Memory B cell (primary cell): ENCODE measurements around the gene ZFP92.
"Not testable (repeated sequence)": the region's sequence is repeated elsewhere in the genome, so short reads cannot be mapped to it uniquely, and the experiment has no call there.

Experiments used
- ATAC-seq: fragments of 150-1000 bp; cut with Tn5 transposase; 2 replicates; pipeline ENCODE4 v1.10.0; 2021; ENCODE audit warnings: low read depth, mild to moderate bottlenecking, moderate library complexity
- DNase-seq, 2 donors: peaks; one replicate each; pipeline ENCODE4 v3.0.0; 2022; ENCODE audit warnings: low spot score in 2 of 2
- H3K27ac Mint-ChIP-seq: one replicate; pipeline ENCODE4 v1.8.0; 2022; ENCODE audit warnings: mild to moderate bottlenecking, moderate library complexity, mixed read lengths
- H3K27me3 Mint-ChIP-seq: one replicate; pipeline ENCODE4 v1.8.0; 2022; ENCODE audit warnings: mixed read lengths
- H3K36me3 Mint-ChIP-seq: one replicate; pipeline ENCODE4 v1.8.0; 2022; ENCODE audit warnings: mild to moderate bottlenecking, mixed read lengths
- H3K4me1 Mint-ChIP-seq: one replicate; pipeline ENCODE4 v1.8.0; 2022; ENCODE audit warnings: mixed read lengths
- H3K4me3 Mint-ChIP-seq: one replicate; pipeline ENCODE4 v1.8.0; 2022; ENCODE audit warnings: mild to moderate bottlenecking, moderate library complexity, mixed read lengths
- H3K9me3 Mint-ChIP-seq: one replicate; pipeline ENCODE4 v1.8.0; 2022; ENCODE audit warnings: mixed read lengths

Gene ZFP92

DNA sequence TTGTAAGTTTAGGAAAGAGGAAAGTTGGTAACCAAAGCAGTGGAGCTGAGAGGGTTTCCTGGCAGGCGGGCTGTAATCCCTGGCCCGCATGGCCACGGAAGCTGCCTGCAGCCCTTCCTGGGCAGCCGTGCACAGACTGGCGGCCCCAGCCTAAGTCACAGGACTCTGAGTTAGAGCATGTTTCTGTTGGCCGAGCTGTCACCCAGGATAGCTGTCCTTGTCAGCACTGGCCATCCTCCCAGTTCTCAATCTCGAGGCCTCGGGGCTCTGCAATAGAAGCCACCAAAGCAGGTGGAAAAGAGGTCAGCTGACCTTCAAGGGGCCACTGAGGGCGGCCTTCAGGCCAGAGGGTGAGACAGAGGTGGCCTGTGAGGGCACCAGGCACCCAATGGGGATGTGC, 30.6 kb upstream of the ZFP92 start:
- H3K4me1 Mint-ChIP-seq, result no peaks in the 10 kb centered on the region
- no peak overlapping the region for H3K4me3 Mint-ChIP-seq
- no peak for DNase-seq
- H3K36me3 Mint-ChIP-seq, result no peaks in the 10 kb centered on the region
- H3K27ac Mint-ChIP-seq, result no peak overlapping the region
- H3K27me3 Mint-ChIP-seq, result peaks cover 1% of the 10 kb centered on the region
- ATAC-seq, result no peak
- no peaks in the 10 kb centered on the region for H3K9me3 Mint-ChIP-seq

DNA sequence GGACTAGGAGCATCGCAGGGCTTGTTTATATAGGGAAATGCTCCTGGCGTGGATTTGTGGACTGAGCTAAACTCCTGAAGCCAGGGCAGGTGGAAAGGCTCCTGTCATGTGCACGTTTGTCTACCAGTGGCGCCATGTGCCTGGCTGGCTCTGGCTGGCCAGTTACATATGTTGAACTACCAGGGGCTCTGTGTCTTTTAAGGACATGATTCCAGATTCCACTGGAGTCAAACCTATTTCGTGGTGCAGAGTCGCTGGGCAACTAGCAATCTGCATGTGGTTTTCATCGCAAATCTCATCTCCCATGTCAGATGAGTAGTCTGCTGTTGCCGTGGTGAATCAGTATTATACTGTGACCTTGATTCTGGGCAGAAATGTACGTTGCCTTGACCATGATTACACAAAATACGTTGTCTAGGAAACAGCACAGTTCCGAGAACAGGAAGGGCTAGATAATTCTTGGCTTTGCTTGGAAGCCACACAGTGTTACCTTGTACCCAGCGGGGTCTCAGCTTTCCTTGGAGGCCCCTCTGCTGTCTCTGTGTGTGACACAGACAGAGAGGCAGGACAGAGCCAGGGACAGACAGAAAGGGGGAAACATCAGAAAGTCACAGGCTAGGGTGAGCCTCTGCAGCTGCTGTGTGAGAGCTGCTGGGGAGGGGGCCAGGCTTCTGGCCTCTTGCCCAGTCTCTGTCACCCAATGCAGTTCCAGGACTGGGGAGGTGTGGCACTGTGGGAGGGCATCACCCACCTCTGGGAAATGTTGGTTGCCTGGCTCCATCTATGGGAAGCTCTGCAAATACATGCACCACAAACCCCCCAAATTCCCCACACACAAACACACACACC, 29.4 kb upstream of the ZFP92 start:
- H3K27ac Mint-ChIP-seq, result no peak overlapping the region
- H3K27me3 Mint-ChIP-seq, result no peaks in the 10 kb centered on the region
- no peaks in the 10 kb centered on the region for H3K9me3 Mint-ChIP-seq
- no peak overlapping the region for H3K4me3 Mint-ChIP-seq
- DNase-seq (no peak), ATAC-seq (peak; percentile 34)
- no peaks in the 10 kb centered on the region for H3K4me1 Mint-ChIP-seq
- no peaks in the 10 kb centered on the region for H3K36me3 Mint-ChIP-seq

DNA sequence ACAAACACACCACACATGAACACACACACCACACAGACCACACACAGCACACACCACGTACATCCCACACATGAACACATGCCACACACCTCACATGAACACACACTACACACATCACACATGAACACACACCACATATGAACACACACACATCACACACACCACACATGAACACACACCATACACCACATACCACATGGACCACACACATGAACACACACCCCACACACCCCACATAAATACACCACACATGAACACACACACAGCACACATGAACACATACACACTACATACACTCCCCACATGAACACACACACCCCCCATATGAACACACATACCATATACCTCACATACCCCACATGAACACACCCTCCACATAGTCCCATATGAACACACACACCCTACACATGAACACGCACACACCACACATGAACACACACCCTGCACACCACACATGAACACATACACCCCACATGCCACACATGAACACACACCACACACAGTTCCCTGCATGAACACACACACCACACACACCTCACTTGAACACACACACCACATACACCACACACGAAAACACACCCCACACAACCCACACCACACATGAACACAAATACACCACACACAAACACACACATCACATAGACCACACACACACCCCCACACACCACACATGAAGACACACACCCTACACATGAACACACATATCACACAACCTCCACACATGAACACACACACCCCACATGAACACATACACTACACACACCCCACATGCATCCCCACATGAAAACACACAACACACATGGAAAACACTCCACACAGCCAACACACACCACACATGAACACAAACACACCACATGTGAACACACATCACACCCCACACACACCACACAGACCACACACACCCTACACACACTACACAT, 28.4 kb upstream of the ZFP92 start:
- H3K27me3 Mint-ChIP-seq, result no peaks in the 10 kb centered on the region
- no peaks in the 10 kb centered on the region for H3K9me3 Mint-ChIP-seq
- no peaks in the 10 kb centered on the region for H3K36me3 Mint-ChIP-seq
- H3K4me1 Mint-ChIP-seq, result no peaks in the 10 kb centered on the region
- H3K4me3 Mint-ChIP-seq, result no peak overlapping the region
- no peak for ATAC-seq
- H3K27ac Mint-ChIP-seq, result no peak overlapping the region
- no peak for DNase-seq

DNA sequence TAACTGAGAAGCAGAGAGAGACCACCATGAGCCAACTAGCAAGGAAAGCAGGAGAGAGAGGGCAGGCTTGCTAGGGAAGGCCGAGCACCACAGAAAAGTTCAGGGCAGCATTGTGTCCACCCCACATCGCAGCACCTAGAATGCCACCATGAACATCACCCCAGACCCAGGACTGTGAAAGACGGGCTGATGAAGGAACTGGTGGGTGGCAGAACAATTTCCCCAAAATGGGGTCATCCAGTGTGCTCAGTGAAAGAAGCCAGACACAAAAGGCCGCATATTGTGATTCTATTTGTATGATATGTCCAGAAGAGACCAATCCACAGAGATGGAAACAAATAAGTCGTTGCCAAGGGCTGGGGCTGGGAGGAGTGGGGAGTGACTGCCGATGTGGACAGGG, 26.9 kb upstream of the ZFP92 start:
- DNase-seq, result no peak
- Mint-ChIP-seq H3K4me3 (no peak overlapping the region), H3K9me3 (no peaks in the 10 kb centered on the region), H3K27ac (no peak overlapping the region), H3K36me3 (no peaks in the 10 kb centered on the region), H3K4me1 (no peaks in the 10 kb centered on the region), H3K27me3 (no peaks in the 10 kb centered on the region)
- ATAC-seq, result no peak

DNA sequence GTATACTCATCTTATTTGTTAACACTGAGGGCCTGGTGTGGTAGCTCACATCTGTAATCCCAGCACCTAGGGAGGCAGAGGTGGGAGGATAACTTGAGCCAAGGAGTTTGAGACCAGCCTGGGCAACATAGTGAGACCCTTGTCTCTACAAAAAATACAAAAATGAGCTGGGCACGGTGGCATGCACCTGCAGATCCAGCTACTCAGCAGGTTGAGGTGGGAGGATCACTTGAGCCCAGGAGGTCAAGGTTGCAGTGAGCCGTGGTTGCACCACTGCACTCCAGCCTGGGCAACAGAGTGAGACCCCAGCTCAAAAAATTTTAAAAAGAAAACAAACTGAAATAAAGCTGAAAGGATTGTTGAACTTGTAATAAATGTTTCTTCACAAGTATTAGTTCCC, 26.3 kb upstream of the ZFP92 start:
- not testable (repeated sequence) for H3K27me3 Mint-ChIP-seq, H3K36me3 Mint-ChIP-seq, ATAC-seq, H3K9me3 Mint-ChIP-seq, H3K27ac Mint-ChIP-seq, H3K4me1 Mint-ChIP-seq, DNase-seq, H3K4me3 Mint-ChIP-seq

DNA sequence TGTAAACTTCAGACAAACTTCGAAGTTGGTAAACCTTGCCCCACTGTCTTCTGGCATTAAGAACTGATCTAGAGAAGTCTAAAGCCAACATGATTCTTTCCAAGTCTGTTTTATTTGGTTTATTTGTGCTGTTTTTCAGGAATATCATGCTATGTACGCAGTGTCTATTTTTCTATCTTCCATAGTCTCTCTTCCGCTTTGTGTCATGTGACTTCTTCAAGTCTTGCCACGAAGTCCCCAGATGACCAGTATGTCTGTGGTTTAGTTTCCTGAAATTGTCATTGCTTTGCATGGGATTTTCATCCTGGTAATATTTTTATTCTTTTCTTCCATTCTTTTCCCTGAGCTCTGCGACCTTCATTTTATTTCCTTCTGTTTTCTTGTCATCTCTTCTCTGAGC, 25.2 kb upstream of the ZFP92 start:
- DNase-seq (no peak), ATAC-seq (no peak)
- Mint-ChIP-seq H3K9me3 (no peaks in the 10 kb centered on the region), H3K4me3 (no peak overlapping the region), H3K27me3 (no peaks in the 10 kb centered on the region), H3K4me1 (no peaks in the 10 kb centered on the region), H3K36me3 (no peaks in the 10 kb centered on the region), H3K27ac (no peak overlapping the region)

DNA sequence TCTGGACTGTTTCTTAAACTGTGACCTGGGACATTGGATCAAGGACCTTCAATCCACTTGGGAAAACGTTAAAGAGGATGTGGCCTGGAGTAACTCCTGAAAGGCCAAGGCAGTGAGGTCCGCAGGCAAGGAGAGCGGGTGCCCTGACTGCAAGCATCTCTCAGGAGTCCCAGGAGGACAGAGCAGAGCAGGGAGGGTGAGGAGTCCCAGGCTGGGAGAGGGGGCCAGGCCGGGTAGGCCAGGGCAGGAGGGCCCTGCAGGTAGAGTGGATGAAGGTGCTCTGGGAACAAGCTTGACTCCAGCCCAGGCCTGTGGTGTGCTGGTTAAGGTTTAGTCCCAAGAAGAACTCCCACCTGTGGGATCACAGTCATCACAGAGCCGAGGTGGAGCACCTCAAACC, 23.9 kb upstream of the ZFP92 start:
- H3K27ac Mint-ChIP-seq, result no peak overlapping the region
- H3K9me3 Mint-ChIP-seq, result no peaks in the 10 kb centered on the region
- no peak for DNase-seq
- no peaks in the 10 kb centered on the region for H3K27me3 Mint-ChIP-seq
- no peaks in the 10 kb centered on the region for H3K36me3 Mint-ChIP-seq
- no peak overlapping the region for H3K4me3 Mint-ChIP-seq
- H3K4me1 Mint-ChIP-seq, result no peaks in the 10 kb centered on the region
- no peak for ATAC-seq

DNA sequence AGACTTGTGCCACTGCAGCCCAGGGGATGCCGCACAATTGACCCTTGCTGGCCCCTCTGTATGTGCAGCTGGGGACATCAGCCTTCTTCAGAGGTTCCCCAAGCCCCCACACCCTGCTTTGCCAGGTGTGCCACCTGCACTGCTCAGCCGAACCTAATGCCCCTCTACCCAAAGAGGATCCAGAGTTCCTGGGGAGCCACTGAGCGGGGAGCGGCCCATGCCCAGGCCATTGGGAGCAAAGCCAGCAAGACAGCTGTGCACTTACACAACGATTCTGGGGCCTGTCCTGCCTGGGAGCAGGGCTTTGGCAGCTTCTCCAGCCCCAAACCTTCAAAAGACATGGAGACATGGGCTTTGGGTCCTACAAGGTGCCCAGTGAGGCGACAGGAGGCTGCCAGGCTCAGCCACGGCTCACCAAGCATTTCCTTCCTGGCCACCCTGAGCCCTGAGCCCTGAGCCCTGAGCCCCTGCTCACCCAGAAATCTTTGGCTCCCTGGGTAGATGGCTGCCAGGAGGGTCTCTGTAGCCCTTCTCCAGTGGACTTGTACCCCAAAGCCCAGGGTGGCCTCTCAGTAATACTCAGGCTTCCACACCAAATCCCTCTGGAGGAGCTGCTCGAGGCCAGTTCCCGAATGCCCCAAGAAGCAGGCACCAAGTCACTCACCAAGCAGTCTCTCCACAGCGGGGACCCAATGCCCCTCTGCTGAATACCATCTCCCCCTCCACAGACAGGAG, 23.1 kb upstream of the ZFP92 start:
- Mint-ChIP-seq H3K4me3 (no peak overlapping the region), H3K27ac (no peak overlapping the region), H3K36me3 (no peaks in the 10 kb centered on the region), H3K4me1 (no peaks in the 10 kb centered on the region), H3K27me3 (no peaks in the 10 kb centered on the region), H3K9me3 (no peaks in the 10 kb centered on the region)
- DNase-seq (no peak), ATAC-seq (no peak)

DNA sequence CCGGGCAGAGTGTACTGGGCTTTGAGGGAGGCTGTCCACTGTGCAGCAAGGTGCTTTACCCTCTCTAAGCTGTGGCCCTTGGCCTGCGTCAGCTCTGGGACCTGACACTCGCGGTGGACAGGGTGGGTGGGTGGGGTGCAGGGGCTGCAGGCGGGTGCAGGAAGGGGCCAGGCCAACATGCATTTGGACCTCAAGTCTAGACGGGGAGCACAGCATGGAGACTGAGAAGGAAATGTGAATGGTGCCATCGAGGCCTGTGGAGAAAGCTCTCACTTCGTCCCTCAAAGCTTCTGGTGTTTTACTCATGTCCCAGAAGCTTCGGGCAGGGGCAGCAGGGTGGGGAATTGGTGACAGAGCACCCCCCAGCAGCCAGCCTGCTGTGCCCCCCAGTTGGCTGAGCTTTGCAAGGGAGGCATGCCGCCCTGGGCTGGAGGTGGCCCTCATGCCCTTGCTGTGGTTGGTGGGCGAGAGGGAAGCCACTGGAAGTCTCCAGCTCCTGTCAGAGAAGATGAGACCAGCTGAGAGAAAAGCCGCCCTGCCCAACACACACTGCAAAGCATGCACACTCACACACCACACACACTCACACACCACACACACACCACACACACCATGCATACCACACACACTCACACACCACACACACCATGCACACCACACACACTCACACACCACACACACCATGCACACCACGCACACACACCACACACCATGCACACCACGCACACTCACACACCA, 22.4 kb upstream of the ZFP92 start:
- no peak for DNase-seq
- no peaks in the 10 kb centered on the region for H3K4me1 Mint-ChIP-seq

DNA sequence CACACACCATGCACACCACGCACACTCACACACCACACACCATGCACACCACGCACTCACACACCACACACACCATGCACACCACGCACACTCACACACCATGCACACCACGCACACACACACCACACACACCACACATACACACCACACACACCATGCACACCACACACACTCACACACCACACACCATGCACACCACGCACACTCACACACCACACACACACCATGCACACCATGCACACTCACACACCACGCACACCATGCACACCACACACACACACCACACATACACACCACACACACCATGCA, 21.9 kb upstream of the ZFP92 start:
- not testable (repeated sequence) for ATAC-seq, H3K27me3 Mint-ChIP-seq, H3K4me1 Mint-ChIP-seq, DNase-seq, H3K4me3 Mint-ChIP-seq, H3K27ac Mint-ChIP-seq, H3K9me3 Mint-ChIP-seq, H3K36me3 Mint-ChIP-seq

More for the DNA sequence above, 22.4 kb upstream of the ZFP92 start:
- no peaks in the 10 kb centered on the region for H3K36me3 Mint-ChIP-seq
- H3K27ac Mint-ChIP-seq, result no peak overlapping the region
- ATAC-seq, result no peak
- H3K27me3 Mint-ChIP-seq, result peaks cover 1% of the 10 kb centered on the region
- no peak overlapping the region for H3K4me3 Mint-ChIP-seq
- H3K9me3 Mint-ChIP-seq, result no peaks in the 10 kb centered on the region

DNA sequence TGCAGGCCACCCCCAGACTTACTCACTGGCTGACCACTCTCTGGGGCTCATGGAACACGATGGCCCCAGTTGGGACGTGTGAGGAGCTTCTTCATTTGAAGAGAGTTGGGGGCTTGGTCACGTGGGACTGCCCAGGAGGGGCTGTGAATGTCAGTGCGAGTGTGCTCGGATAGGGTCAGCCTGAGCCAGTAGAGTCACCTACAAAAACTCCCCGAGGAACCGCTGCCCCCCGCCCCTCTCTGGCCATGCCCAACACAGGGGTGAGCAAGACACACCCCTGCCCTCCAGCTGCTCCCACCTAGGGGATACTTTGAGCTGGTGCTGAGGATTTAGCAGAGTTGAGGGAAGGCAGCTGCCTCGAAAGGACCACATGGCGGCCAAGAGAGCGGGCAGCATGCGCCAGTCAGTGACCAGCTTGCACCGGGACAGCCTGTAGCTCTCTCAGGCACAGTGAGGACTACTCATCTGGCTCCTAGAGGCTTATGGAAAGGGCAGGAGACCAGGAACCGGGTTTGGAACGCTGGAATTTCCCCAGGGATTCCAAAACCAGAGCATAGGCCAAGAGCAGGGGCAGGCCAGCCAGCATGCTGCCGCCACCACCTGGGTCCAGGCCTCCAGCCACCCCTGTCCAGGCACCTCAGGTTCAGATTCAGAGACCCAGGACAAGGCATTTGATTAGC, 18.5 kb upstream of the ZFP92 start:
- H3K36me3 Mint-ChIP-seq, result no peaks in the 10 kb centered on the region
- peaks cover 2% of the 10 kb centered on the region for H3K27me3 Mint-ChIP-seq
- no peak for ATAC-seq
- no peaks in the 10 kb centered on the region for H3K4me1 Mint-ChIP-seq
- H3K4me3 Mint-ChIP-seq, result no peak overlapping the region
- DNase-seq, result no peak
- H3K9me3 Mint-ChIP-seq, result no peaks in the 10 kb centered on the region
- H3K27ac Mint-ChIP-seq, result no peak overlapping the region

DNA sequence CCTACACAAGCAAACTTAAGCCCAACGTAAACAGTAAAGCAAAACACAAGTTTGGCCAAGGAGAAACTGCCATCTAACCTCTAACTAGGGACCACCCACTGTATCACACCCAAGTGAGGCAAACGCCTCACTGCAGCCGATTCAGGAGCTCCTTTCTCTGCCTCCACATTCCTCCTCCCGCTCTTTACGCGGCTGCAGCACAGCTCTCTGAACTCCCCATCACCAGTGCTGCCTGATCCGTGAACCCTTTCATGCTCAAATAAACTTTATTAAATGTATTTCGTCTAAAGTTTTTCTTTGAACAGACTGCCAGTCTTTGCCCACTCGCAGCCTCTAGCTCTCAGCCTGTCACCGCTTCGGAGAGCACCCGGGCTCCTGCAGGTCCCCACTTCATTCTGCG, 16.7 kb upstream of the ZFP92 start:
- DNase-seq (no peak), ATAC-seq (no peak)
- Mint-ChIP-seq H3K4me1 (peaks cover 2% of the 10 kb centered on the region), H3K9me3 (no peaks in the 10 kb centered on the region), H3K4me3 (no peak overlapping the region), H3K36me3 (no peaks in the 10 kb centered on the region), H3K27me3 (peaks cover 4% of the 10 kb centered on the region), H3K27ac (no peak overlapping the region)

DNA sequence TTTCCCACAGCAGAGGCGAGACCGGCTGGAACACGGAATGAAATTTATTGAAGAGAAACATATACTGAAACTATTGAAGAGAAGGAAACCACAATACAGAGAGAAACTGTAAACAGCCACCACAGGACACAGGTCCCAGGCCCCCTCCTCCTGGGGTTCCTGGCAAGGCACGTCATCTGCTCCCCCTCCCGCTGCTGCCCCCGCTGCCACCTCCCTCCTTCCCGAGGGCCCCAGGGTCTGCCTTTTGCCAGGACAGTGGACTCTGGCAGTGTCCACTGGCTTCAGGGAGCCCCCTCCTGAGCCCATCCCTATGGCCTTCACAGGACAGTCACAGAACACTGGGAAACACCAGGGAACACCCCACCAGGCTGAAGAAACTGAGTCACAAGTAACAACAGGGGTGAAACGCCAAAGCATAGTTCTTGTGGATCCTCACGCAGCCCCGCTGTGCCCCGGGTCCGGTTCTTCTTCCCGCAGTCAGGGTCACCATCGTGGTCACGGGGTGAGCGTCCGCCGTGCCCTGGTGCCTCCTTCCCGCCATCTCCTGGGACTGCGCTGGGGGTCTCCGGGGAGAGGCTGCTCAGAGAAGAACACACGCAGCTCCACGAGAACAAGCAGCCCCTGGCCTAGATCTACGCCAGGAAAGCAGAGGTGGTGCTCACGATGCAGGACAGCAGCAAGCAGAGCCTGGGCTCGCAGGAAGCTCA, 15.5 kb upstream of the ZFP92 start:
- Mint-ChIP-seq H3K9me3 (no peaks in the 10 kb centered on the region), H3K36me3 (no peaks in the 10 kb centered on the region), H3K27ac (no peak overlapping the region), H3K4me3 (no peak overlapping the region), H3K27me3 (peaks cover 4% of the 10 kb centered on the region), H3K4me1 (peaks cover 3% of the 10 kb centered on the region)
- ATAC-seq (no peak), DNase-seq (no peak)
